ENCODE measurements around the gene GGT1. TPM values are rescaled to one million over a fixed set of nuclear protein-coding genes. Genes with fewer than 3 reads are reported as not detected.
"Not testable (repeated sequence)": the region's sequence is repeated elsewhere in the genome, so short reads cannot be mapped to it uniquely, and the experiment has no call there.

Gene GGT1
- total and polyA plus RNA-seq, 2 of the 8 experiments (the other 6 are each of a cell fraction or from before 2014, with no cell fraction given) = 14.4 to 29.2 TPM

GRCh38 chr22:24630812-24631427, 27.9 kb downstream of the GGT1 start:
- H3K4me2 ChIP-seq (ENCODE audit: insufficient read depth in 1 of 2, low read depth in 2 of 2, low read length in 2 of 2); H2BK20ac ChIP-seq (ENCODE audit: low read length); POLR2A ChIA-PET (ENCODE audit: partially characterized antibody); H3K56ac ChIP-seq (replicated peaks; ENCODE audit: insufficient read length, low read depth, low read length); H3K14ac ChIP-seq (ENCODE audit: insufficient read length); H2AFZ ChIP-seq (ENCODE audit: low read length); H3K4ac ChIP-seq (replicated peaks; ENCODE audit: insufficient read length, low read depth, low read length); H2AK5ac ChIP-seq (ENCODE audit: low read depth, low read length); H4K20me1 ChIP-seq (replicated peaks in 1 of 2; ENCODE audit: control insufficient read depth in 1 of 2, insufficient read depth in 2 of 2, low read length in 2 of 2); H3K9me3 ChIP-seq (ENCODE audit: insufficient read depth in 2 of 2, low read depth in 1 of 2, low read length in 1 of 2); H3K27ac ChIP-seq (ENCODE audit: low read depth, low read length); H3K18ac ChIP-seq (ENCODE audit: extremely low read depth, low read length); H3K27me3 ChIP-seq (replicated peaks in 1 of 4; ENCODE audit: control insufficient read depth in 3 of 4, extremely low read depth in 1 of 4, insufficient read depth in 3 of 4, low read length in 3 of 4); DNase-seq (ENCODE audit: low read depth in 1 of 2, low spot score in 2 of 2); H4K8ac ChIP-seq (ENCODE audit: extremely low read depth, insufficient read depth, low read length); H2BK5ac ChIP-seq (ENCODE audit: low read depth, low read length); H3K9ac ChIP-seq (replicated peaks in 1 of 4; ENCODE audit: extremely low read depth in 1 of 4, low read depth in 3 of 4, low read length in 3 of 4); H3K23ac ChIP-seq (ENCODE audit: insufficient read length); H4K5ac ChIP-seq (ENCODE audit: insufficient read length, low read depth, low read length); H3K36me3 ChIP-seq (ENCODE audit: control insufficient read depth in 2 of 4, insufficient read depth in 4 of 4, low read length in 3 of 4); H3K4me3 ChIP-seq (ENCODE audit: extremely low read depth in 1 of 4, insufficient read depth in 2 of 4, low read depth in 3 of 4, low read length in 4 of 4); H3K79me1 ChIP-seq (ENCODE audit: low read depth, low read length); H3K4me1 ChIP-seq (replicated peaks in 1 of 4; ENCODE audit: control insufficient read depth in 3 of 4, insufficient read depth in 4 of 4, low read length in 3 of 4); H3K23me2 ChIP-seq (ENCODE audit: low read depth, low read length); H2BK120ac ChIP-seq (replicated peaks; ENCODE audit: low read depth, low read length); FAIRE-seq; H4K91ac ChIP-seq (replicated peaks; ENCODE audit: insufficient read length, low read length); H2BK15ac ChIP-seq (ENCODE audit: low read length); H3K79me2 ChIP-seq (ENCODE audit: control insufficient read depth in 1 of 2, insufficient read depth in 2 of 2, low read length in 2 of 2): not testable (repeated sequence)
- CTCF ChIA-PET (ENCODE audit: partially characterized antibody) = interaction anchor here (0.6 kb wide), 1 partner anchor 198 kb away, joined by 3 read pairs; no protein-coding TSS in a partner anchor
- 59% methylated on average over 7 of the region's 7 CpGs; no CpG with 5 or more reads in 1 of the 2 experiments for WGBS, 2 experiments (ENCODE audit: extremely low coverage in 1 of 2, insufficient coverage in 1 of 2, insufficient read length in 1 of 2, insufficient replicate concordance in 2 of 2, low coverage in 1 of 2, low lambda C conversion rate in 2 of 2, missing lambda C conversion rate in 1 of 2)
- peak overlapping the region; percentile 80; the same call in 1 of the 2 replicates for H2BK12ac ChIP-seq (ENCODE audit: low read depth, low read length)

All from H1 (cell line).